Caco-2 (cell line): ENCODE measurements around the gene CTNNA2. TPM values are rescaled to one million over a fixed set of nuclear protein-coding genes. Genes with fewer than 3 reads are reported as not detected.

ENCODE experiments used
- BruUV-seq: library from RNA; stranded (reverse); fragments of 400-500 nt; replicated peaks from 2 replicates; lab custom pipeline; 2021; lab: Mats Ljungman, UMichigan
- CTCF ChIA-PET: fragments of 300-600 bp; sonication (Branson Sonifier 250); formaldehyde crosslinking; loops from one replicate; lab custom pipeline; 2022; ENCODE audit warnings: antibody characterized with exemption; lab: Charles Lee
- POLR2A ChIA-PET: fragments of 300-600 bp; sonication (Branson Sonifier 250); formaldehyde crosslinking; loops from one replicate; lab custom pipeline; 2022; ENCODE audit warnings: antibody characterized with exemption; lab: Charles Lee
- DNase-seq, 2 experiments: peaks; one replicate each; pipeline versions ENCODE4 v3.0.0 to v3.0.0-alpha.2; 2020 to 2022
- H3K27me3 ChIP-seq: replicated peaks from 2 replicates; pipeline ENCODE4 v1.6.0; 2011; ENCODE audit warnings: low read length; ENCODE audit not compliant: control insufficient read depth, insufficient read depth
- H3K36me3 ChIP-seq: 2 replicates; pipeline ENCODE4 v1.5.1; 2011; ENCODE audit warnings: low read length; ENCODE audit not compliant: control insufficient read depth, insufficient read depth
- H3K4me1 ChIP-seq: fragments of 250-450 bp; sonication (Bioruptor Pico); 2 replicates; pipeline ENCODE4 v1.5.1; 2020; ENCODE audit warnings: mild to moderate bottlenecking
- H3K4me3 ChIP-seq: 2 replicates; pipeline ENCODE4 v1.5.1; 2011; ENCODE audit warnings: low read depth, mild to moderate bottlenecking, control low read depth, low read length
- H3K9me3 ChIP-seq: fragments of 250-450 bp; sonication (Bioruptor Pico); 2 replicates; pipeline ENCODE4 v1.5.1; 2020; ENCODE audit warnings: mild to moderate bottlenecking, moderate library complexity
- H3K27ac Mint-ChIP-seq: one replicate; pipeline ENCODE4 v1.8.0; 2022; ENCODE audit warnings: mixed read lengths; ENCODE audit not compliant: unreplicated experiment
- H3K27me3 Mint-ChIP-seq: one replicate; pipeline ENCODE4 v1.8.0; 2022; ENCODE audit warnings: mixed read lengths; ENCODE audit not compliant: insufficient read depth, unreplicated experiment
- H3K36me3 Mint-ChIP-seq: one replicate; pipeline ENCODE4 v1.8.0; 2022; ENCODE audit warnings: mild to moderate bottlenecking, mixed read lengths; ENCODE audit not compliant: insufficient read depth, unreplicated experiment
- H3K4me1 Mint-ChIP-seq: one replicate; pipeline ENCODE4 v1.8.0; 2022; ENCODE audit warnings: low read depth, mixed read lengths; ENCODE audit not compliant: unreplicated experiment
- H3K4me3 Mint-ChIP-seq: one replicate; pipeline ENCODE4 v1.8.0; 2022; ENCODE audit warnings: mild to moderate bottlenecking, moderate library complexity, mixed read lengths; ENCODE audit not compliant: unreplicated experiment
- H3K9me3 Mint-ChIP-seq: one replicate; pipeline ENCODE4 v1.8.0; 2022; ENCODE audit warnings: mixed read lengths; ENCODE audit not compliant: unreplicated experiment
- intact Hi-C: fragments of 100-400 bp; cut with micrococcal nuclease; formaldehyde crosslinking; loops from one replicate; pipeline ENCODE4 v1.10.0; 2022; ENCODE audit not compliant: unreplicated experiment
- total RNA-seq: library from RNA; stranded (reverse); gene quantifications from 2 replicates; pipeline ENCODE4 v1.2.3, GENCODE V29; 2022
- TF ChIP-seq, protein P1 (sequence below), 2 experiments: fragments of 200-600 bp in 1 of 2; IDR thresholded peaks; 1 replicate in 1 of 2; 2 replicates in 1 of 2; pipeline versions ENCODE4 v1.5.1 to v1.8.0; 2011 to 2022; ENCODE audit warnings: antibody characterized with exemption in 1 of 2, control low read depth in 1 of 2, inconsistent platforms in 1 of 2, low read depth in 1 of 2, low read length in 1 of 2, mild to moderate bottlenecking in 1 of 2, moderate library complexity in 1 of 2; ENCODE audit not compliant: insufficient read depth in 1 of 2, severe bottlenecking in 1 of 2, unreplicated experiment in 1 of 2

The CTNNA2 gene
- total RNA-seq, 1 experiment from 2014 or later = not detected

DNA sequence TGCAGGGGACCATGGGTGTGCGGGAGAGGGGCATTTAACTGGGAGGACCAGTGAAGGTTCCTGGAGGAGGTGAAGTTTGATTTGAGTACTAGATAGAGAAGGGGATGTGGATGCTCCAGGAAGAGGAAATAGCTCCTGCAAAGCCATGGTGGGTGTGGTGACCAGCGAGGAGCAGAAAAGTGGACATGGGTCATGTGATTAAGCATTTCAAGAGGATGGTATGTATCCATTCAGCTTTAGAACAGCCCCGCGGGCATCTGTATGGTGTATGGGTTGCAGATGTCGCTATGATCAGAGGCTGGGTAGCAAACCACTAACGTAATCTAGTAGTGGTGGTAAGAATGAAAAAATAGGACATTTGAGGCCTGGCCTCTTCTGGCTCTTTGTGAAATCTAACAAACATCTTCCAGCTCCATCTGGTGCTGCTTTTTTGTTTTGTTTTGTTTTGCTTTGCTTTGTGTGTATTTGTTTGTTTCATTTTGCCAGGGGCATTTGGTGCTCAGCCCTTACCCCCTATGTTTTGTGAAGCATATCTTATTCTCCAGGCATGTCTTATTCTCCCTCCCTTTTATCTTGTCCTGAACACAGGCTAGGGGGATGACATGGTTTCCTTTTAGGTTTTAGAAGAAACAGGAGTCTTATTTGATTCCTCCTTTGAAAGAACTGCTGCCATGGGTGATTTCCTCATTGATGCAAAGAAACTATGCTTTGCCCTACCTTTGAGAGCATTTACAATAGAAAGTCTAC is 565.6 kb downstream of the CTNNA2 start:
- Mint-ChIP-seq H3K27ac (no peak overlapping the region), H3K36me3 (no peaks in the 10 kb centered on the region), H3K4me1 (no peaks in the 10 kb centered on the region), H3K4me3 (no peak overlapping the region), H3K27me3 (peaks cover 14% of the 10 kb centered on the region), H3K9me3 (no peaks in the 10 kb centered on the region)
- no TSS peak for BruUV-seq
- CTCF ChIA-PET = no interaction called here
- Histone ChIP-seq H3K27me3 (no peaks in the 10 kb centered on the region), H3K9me3 (no peaks in the 10 kb centered on the region), H3K36me3 (no peaks in the 10 kb centered on the region), H3K4me1 (no peaks in the 10 kb centered on the region), H3K4me3 (no peak overlapping the region)
- POLR2A ChIA-PET = no interaction called here
- DNase-seq = no peak
- intact Hi-C loops = loop anchor here (10.0 kb wide), 1 partner anchor 226 kb away; the partner anchor contains the start of gene LRRTM1
- TF ChIP-seq, protein P1, sequence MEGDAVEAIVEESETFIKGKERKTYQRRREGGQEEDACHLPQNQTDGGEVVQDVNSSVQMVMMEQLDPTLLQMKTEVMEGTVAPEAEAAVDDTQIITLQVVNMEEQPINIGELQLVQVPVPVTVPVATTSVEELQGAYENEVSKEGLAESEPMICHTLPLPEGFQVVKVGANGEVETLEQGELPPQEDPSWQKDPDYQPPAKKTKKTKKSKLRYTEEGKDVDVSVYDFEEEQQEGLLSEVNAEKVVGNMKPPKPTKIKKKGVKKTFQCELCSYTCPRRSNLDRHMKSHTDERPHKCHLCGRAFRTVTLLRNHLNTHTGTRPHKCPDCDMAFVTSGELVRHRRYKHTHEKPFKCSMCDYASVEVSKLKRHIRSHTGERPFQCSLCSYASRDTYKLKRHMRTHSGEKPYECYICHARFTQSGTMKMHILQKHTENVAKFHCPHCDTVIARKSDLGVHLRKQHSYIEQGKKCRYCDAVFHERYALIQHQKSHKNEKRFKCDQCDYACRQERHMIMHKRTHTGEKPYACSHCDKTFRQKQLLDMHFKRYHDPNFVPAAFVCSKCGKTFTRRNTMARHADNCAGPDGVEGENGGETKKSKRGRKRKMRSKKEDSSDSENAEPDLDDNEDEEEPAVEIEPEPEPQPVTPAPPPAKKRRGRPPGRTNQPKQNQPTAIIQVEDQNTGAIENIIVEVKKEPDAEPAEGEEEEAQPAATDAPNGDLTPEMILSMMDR (IDR thresholded peaks at IDR 0.05; ENCODE audit: insufficient read depth in 1 of 2, low read depth in 1 of 2, low read length in 1 of 2, severe bottlenecking in 1 of 2, unreplicated experiment in 1 of 2) = no peak

DNA sequence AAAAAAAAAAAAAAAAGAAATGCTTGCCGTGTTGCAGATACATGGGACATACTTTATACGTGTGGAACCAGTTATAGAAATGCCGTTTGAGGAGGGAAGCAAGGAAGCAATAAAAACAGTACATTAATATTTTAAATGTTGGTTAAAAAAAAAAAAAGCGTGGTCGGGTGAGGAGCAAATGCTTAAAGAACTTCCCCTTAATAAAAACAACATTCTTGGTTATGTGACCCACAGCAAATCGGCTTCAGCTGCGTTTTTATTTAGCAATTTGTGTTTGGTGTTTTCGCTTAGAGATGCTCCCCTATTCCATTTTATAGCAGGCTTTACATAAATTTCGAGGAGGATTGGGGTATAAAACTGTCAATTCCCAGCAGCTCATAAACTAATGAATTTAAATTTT is 568.1 kb downstream of the CTNNA2 start:
- BruUV-seq = no TSS peak
- H3K4me3 Mint-ChIP-seq = no peak overlapping the region
- H3K27ac Mint-ChIP-seq = no peak overlapping the region

DNA sequence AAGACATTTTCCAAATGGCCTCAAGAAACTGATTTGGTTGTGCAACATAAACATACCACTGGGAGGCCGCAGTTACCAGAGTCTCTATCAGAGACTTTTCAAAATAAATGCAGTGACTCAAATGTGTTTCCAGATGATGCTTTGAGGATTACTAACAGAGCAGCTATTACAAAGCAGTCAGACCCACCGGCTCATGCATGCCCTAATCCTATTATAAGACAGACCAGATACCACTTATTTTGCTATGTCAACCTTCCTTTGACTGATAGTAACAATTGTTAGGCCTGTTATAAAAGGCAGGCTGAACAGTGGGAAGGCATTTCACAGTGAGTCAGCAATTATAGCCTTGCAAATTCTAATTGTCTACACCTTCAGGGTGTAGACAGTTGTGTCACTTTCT is 574.0 kb downstream of the CTNNA2 start:
- BruUV-seq = no TSS peak
- Mint-ChIP-seq H3K36me3 (no peaks in the 10 kb centered on the region), H3K27me3 (peaks cover 12% of the 10 kb centered on the region), H3K9me3 (no peaks in the 10 kb centered on the region), H3K4me3 (no peak overlapping the region), H3K4me1 (no peaks in the 10 kb centered on the region), H3K27ac (no peak overlapping the region)
- Histone ChIP-seq H3K4me3 (no peak overlapping the region), H3K4me1 (no peaks in the 10 kb centered on the region), H3K36me3 (no peaks in the 10 kb centered on the region), H3K9me3 (no peaks in the 10 kb centered on the region), H3K27me3 (no peaks in the 10 kb centered on the region; the same call in 1 of the 2 replicates)
- intact Hi-C loops = no loop called here
- TF ChIP-seq, protein P1 (IDR thresholded peaks at IDR 0.05; ENCODE audit: insufficient read depth in 1 of 2, low read depth in 1 of 2, low read length in 1 of 2, severe bottlenecking in 1 of 2, unreplicated experiment in 1 of 2) = no peak
- ChIA-PET CTCF (no interaction called here), POLR2A (no interaction called here)
- no peak for DNase-seq

More for the DNA sequence above, 568.1 kb downstream of the CTNNA2 start:
- H3K36me3 Mint-ChIP-seq = no peaks in the 10 kb centered on the region
- Histone ChIP-seq H3K27me3 (no peaks in the 10 kb centered on the region), H3K36me3 (no peaks in the 10 kb centered on the region), H3K4me3 (no peak overlapping the region), H3K4me1 (no peaks in the 10 kb centered on the region), H3K9me3 (no peaks in the 10 kb centered on the region)
- intact Hi-C loops = no loop called here
- CTCF ChIA-PET = no interaction called here
- POLR2A ChIA-PET = no interaction called here
- TF ChIP-seq, protein P1 (IDR thresholded peaks at IDR 0.05; ENCODE audit: insufficient read depth in 1 of 2, low read depth in 1 of 2, low read length in 1 of 2, severe bottlenecking in 1 of 2, unreplicated experiment in 1 of 2) = no peak
- H3K27me3 Mint-ChIP-seq = peaks cover 19% of the 10 kb centered on the region
- no peaks in the 10 kb centered on the region for H3K4me1 Mint-ChIP-seq
- H3K9me3 Mint-ChIP-seq = no peaks in the 10 kb centered on the region
- DNase-seq = no peak
